GM21381 (cell line): ENCODE measurements around the gene TEAD3.

Source experiments
- ATAC-seq: cut with Tn5 transposase; IDR thresholded peaks from one replicate; pipeline ENCODE4 v1.9.1; 2021; ENCODE audit warnings: mild to moderate bottlenecking, moderate library complexity; ENCODE audit not compliant: unreplicated experiment

Gene TEAD3

DNA sequence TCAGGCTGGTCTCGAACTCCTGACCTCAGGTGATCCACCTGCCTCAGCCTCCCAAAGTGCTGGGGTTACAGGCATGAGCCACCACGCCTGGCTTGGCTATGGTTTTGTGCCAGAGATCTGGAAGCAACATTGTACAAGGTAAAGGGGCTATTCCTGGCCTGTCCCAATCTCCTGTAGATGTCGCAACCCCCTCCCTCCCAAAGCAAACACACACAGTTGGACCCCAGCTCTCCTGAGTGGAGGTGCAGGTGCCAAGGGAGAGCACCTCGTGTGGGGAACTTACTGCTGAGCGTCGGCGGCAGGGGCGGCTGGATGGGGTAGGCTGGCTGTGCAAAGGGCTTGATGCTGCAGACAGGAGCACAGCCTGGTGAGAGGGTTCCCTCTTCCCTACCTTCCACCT, 19.9 kb downstream of the TEAD3 start:
- ATAC-seq: no peak

- ATAC-seq: no peak
Measured at GRCh38 chr6:35476004-35476403, 20.9 kb downstream of the TEAD3 start.

- ATAC-seq: no peak
Measured at GRCh38 chr6:35475573-35475972, 21.3 kb downstream of the TEAD3 start.

DNA sequence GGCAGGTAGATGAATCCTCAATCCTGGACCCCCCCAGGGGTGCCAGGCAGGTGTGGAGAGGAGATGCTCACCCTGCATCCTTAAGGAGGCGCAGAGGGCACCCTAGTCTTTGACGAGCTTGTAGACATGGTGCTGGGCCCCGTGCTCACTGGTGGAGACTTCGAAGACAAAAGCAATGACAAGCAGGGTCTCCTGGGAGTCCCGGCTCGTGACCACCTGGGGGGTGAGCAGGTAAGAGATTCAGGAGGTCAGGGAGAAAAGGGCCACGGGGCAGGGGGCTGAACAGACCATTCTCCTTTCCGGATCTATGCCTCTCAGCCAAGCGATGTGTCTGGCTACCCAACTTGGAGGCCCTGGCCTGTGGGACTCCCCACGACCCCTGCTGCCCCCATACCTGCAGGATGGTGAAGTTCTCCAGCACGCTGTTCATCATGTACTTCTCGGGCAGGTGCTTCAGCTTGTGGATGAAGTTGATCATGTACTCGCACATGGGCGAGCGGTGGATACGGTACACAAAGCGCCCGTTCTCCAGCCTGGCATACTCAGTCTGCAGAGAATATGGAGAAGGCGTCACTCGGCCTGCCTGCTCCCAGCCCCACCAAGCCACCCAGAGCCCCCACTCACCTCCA, 21.8 kb downstream of the TEAD3 start:
- no peak for ATAC-seq

DNA sequence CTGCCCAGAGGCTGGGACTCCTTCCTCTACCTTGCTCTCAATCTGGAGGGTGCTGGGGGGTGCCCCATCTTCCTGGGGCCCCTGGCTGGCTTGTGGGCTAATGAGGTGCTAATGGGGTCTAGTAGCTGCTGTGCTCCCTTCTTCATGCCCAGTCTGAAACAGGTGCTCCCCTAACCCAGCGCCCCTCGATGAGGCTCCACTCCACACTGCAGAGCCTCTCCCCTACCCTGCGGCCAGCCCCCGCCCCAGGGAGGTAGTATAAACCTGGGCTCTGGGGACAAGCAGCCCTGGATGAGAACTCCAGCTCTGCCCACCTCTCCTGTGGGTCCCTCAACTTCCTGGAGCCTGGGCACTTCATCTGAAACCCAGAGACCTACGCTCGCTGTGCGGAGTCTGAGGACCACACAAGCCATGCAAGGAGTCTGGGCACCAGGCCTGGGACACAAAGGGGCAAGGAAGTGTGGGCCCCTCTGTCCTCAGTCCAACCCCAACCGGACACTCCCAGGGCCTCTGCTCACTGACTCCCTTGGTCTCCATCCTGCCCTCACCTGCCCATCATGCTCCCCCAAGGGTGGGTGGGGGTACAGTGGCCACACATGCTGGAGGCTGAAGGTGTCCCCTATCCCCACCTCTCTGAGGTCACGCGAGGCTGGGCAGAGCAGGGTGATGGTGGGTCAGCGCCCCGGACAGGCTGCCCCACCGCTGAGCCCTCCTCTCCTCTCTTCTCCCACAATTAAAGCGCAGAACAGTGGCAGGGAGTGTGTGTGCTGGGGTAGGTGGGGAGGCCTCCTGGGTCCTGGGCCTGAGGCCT, 22.5 kb downstream of the TEAD3 start:
- ATAC-seq: no peak

- ATAC-seq: no peak
Measured at GRCh38 chr6:35473850-35474130, 23.1 kb downstream of the TEAD3 start.

- no peak for ATAC-seq
Measured at GRCh38 chr6:35473075-35473849, 23.6 kb downstream of the TEAD3 start.

- no peak for ATAC-seq
Measured at GRCh38 chr6:35471836-35472345, 25.0 kb downstream of the TEAD3 start.

- ATAC-seq: no peak
Measured at GRCh38 chr6:35470663-35471120, 26.2 kb downstream of the TEAD3 start.

- no peak for ATAC-seq
Measured at GRCh38 chr6:35469751-35470662, 26.9 kb downstream of the TEAD3 start.

- no peak for ATAC-seq
Measured at GRCh38 chr6:35468980-35469750, 27.7 kb downstream of the TEAD3 start.

DNA sequence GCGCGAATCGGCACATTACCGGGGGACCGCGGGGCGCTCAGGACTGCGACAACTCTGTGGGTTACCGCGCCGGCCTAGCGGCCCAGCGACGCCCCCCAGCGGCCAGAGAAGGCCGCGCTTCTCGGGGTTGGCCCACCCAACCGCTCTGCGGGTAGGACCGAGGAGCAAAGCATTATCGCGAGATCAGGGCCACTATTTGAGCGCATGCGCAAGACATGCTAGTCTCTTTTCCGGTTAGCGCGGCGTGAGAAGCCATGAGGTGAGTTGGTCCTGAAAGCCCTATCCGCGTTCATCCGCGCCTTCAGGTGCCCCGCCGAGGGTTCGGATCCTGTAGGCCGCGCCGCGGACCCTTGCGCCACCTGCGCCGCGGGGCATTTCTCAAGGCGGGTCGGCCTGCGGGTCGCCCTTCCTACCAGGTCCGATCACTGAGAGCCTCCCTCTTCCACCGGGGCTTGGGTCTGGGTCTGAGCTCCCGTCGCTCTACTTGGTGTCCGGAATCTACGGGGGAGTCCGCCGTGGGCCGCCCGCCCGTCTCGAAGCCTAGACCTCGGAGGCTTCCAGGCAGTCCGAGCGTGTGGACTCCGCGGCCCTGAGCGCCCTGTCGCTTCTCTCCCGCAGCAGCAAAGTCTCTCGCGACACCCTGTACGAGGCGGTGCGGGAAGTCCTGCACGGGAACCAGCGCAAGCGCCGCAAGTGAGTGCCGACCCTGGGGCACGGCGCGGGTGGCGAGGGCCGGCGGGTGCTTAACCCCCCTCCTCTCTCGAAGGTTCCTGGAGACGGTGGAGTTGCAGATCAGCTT, 28.5 kb downstream of the TEAD3 start, which contains the start of gene RPL10A:
RPL10A (plus strand) TSS at position 221 of the 799 bp plus-strand sequence; CDS start at position 255, 34 bp downstream.
- ATAC-seq: peak; percentile 89

- ATAC-seq: no peak
Measured at GRCh38 chr6:35465646-35466045, 31.2 kb downstream of the TEAD3 start.

GRCh38 chr6:35463292-35463691, 33.6 kb downstream of the TEAD3 start:
- no peak for ATAC-seq

DNA sequence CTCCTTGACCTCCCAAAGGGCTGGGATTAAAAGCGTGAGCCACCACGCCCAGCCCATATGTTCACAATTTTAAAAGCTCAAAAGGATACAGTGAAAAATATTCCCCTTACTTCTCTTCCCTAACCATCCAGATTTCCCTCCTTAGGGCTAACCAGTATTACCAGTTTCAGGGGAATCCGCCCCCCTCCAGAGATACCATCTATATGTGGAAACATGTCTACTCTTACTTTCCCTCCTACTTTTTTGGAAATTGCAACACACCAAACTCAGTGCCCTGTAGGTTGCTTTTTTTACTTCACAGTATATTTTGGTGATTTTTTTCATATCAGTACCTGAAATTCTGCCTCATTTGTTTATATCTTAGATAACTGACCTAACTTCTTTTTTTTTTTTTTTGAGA, 35.6 kb downstream of the TEAD3 start:
- ATAC-seq: no peak

- no peak for ATAC-seq
Measured at GRCh38 chr6:35457907-35458306, 39.0 kb downstream of the TEAD3 start.

- ATAC-seq: no peak
Measured at GRCh38 chr6:35454391-35455110, 42.3 kb downstream of the TEAD3 start.

DNA sequence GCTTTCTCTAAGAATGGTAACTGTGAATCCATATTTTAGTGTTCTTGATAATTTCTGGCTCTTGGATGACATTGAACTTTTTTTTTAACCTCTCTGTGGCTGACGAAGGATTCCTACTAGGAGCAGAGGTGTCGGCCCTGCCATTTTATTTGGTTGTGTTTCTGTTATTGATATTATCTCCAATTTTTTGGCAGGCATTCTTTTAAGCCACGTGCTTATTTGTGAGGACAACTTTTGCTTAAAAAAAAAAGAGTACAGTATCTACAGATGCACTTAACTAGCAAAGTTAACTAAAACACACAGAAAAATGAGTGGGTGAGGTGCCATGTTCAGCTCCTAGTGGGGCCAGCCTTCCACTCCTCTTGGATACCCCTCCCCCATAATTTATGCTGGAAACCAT, 43.6 kb downstream of the TEAD3 start:
- ATAC-seq: no peak
